Upper lobe of right lung (tissue), 1 donor: ENCODE measurements around the gene SLC23A1. TPM values are rescaled to one million over a fixed set of nuclear protein-coding genes. Genes with fewer than 3 reads are reported as not detected.
A peak's percentile ranks its signal among the peaks of the same experiment; 100 is the strongest.

Experiments used
- ATAC-seq: fragments of 200-7000 bp; cut with Tn5 transposase; one replicate; pipeline ENCODE4 v1.9.1; 2020; ENCODE audit warnings: mild to moderate bottlenecking, moderate library complexity
- DNase-seq: peaks from one replicate; pipeline ENCODE4 v3.0.0-alpha.2; 2020
- H3K27ac ChIP-seq: fragments of 200-600 bp; one replicate; pipeline ENCODE4 v1.8.0; 2022
- H3K27me3 ChIP-seq: fragments of 200-600 bp; one replicate; pipeline ENCODE4 v1.8.0; 2022; ENCODE audit warnings: mild to moderate bottlenecking
- H3K36me3 ChIP-seq: fragments of 200-600 bp; one replicate; pipeline ENCODE4 v1.8.0; 2022
- H3K4me1 ChIP-seq: fragments of 200-600 bp; one replicate; pipeline ENCODE4 v1.8.0; 2022
- H3K4me3 ChIP-seq: fragments of 200-600 bp; one replicate; pipeline ENCODE4 v1.8.0; 2022; ENCODE audit warnings: mild to moderate bottlenecking
- H3K9me3 ChIP-seq: fragments of 200-600 bp; one replicate; pipeline ENCODE4 v1.8.0; 2022
- intact Hi-C: fragments of 100-400 bp; cut with DNase I; formaldehyde crosslinking; loops from one replicate; pipeline ENCODE4 v1.11.0; 2022
- total RNA-seq: library from RNA; stranded (reverse); fragmentation: NEBNext Ultra II Directional; extraction: Animal tissue kit (Norgen Biotek cat#: 25700); gene quantifications from one replicate; pipeline ENCODE4 v1.2.1, GENCODE V29; 2021
- TF ChIP-seq, protein P1 (sequence below): fragments of 200-600 bp; IDR thresholded peaks from one replicate; pipeline ENCODE4 v1.8.0; 2022; ENCODE audit warnings: antibody characterized with exemption
- donor health status: DM: no; HTN: yes; CAD: no; lungs with severe emphysema.

SLC23A1 gene
- total RNA-seq, 1 donor from 2014 or later, result not detected

DNA sequence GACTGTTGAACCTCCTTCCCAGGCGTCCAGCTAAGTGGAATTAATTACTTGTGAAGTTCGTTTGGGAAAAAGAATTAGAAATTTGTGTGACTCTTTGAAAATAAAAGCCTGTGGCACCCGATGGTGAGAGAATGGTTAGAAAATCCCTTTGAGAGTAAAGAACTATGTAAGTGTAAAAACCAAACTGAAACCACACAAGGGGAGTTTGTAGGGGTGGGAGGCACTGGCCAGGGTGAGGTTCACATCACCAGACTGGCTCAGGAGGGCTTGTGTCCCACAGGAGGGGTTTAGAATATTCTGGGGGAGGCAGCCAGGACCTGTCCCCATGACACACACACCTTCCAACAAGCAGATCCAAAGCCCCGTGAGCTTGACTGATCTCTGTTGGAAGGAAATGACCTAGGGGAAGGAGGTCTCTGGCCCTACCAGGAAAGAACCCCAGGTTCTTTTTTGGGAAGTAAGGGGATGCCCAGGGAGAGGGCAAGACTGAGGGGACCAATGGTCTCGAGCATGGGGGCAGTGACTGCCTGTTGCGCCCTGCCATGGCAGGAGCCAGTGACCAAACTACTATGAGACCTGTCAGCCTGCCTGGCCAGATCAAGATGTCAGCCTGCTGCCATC, 16.5 kb upstream of the SLC23A1 start:
- intact Hi-C loops, result no loop called here
- Histone ChIP-seq H3K9me3 (no peaks in the 10 kb centered on the region), H3K27me3 (peaks cover 6% of the 10 kb centered on the region), H3K36me3 (no peaks in the 10 kb centered on the region), H3K4me3 (no peak overlapping the region), H3K4me1 (peaks cover 4% of the 10 kb centered on the region), H3K27ac (no peak overlapping the region)
- TF ChIP-seq, protein P1, sequence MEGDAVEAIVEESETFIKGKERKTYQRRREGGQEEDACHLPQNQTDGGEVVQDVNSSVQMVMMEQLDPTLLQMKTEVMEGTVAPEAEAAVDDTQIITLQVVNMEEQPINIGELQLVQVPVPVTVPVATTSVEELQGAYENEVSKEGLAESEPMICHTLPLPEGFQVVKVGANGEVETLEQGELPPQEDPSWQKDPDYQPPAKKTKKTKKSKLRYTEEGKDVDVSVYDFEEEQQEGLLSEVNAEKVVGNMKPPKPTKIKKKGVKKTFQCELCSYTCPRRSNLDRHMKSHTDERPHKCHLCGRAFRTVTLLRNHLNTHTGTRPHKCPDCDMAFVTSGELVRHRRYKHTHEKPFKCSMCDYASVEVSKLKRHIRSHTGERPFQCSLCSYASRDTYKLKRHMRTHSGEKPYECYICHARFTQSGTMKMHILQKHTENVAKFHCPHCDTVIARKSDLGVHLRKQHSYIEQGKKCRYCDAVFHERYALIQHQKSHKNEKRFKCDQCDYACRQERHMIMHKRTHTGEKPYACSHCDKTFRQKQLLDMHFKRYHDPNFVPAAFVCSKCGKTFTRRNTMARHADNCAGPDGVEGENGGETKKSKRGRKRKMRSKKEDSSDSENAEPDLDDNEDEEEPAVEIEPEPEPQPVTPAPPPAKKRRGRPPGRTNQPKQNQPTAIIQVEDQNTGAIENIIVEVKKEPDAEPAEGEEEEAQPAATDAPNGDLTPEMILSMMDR, result no peak
- DNase-seq (no peak), ATAC-seq (no peak)

DNA sequence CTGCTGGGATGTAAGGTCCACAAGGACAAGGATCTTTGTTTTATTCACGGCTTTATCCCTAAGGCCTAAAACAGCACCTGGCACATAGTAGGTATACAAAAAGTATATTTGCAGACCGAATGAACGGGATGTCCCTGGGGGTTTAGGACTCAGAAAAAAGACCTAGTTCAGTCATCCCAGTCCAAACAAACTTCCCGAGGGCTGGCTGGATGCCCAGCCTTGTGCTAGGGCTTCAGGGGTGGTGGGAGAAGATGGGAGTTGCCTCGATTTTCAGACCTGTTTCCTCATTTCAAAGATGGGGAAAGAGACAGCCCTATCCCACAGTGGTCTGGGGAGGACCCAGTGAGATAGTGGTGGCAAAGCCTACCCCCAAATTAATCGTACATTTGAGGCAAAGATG, 14.8 kb upstream of the SLC23A1 start:
- Histone ChIP-seq H3K4me1 (peaks cover 17% of the 10 kb centered on the region), H3K27me3 (peaks cover 19% of the 10 kb centered on the region), H3K9me3 (no peaks in the 10 kb centered on the region), H3K36me3 (no peaks in the 10 kb centered on the region), H3K4me3 (no peak overlapping the region), H3K27ac (no peak overlapping the region)
- intact Hi-C loops, result no loop called here
- TF ChIP-seq, protein P1, result no peak
- no peak for ATAC-seq
- no peak for DNase-seq

DNA sequence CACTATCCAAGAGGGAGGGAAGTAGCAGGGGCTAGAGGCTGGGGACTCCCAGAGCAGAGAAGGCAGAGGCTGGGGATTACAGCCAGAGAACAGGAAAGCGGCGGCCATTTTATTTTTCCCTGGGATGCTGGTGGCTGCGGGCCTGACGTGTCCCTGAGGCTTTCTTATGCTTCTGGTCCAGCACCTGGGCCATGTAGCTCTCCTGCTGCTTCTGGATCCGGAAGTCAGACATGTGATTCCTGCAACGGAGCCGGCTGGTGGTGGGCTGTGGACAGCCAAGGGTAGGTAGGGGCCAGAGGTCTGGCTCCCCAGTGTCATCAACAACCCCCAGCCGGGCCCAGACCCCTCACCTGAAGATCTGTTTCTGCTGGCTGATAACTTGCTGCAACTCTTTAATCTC, 13.6 kb upstream of the SLC23A1 start:
- TF ChIP-seq, protein P1, result no peak
- H3K36me3 ChIP-seq, result no peaks in the 10 kb centered on the region
- H3K9me3 ChIP-seq, result no peaks in the 10 kb centered on the region
- intact Hi-C loops, result no loop called here
- ATAC-seq, result no peak
- no peak overlapping the region for H3K4me3 ChIP-seq
- no peak overlapping the region for H3K27ac ChIP-seq
- H3K27me3 ChIP-seq, result peaks cover 19% of the 10 kb centered on the region
- DNase-seq, result no peak
- peaks cover 18% of the 10 kb centered on the region for H3K4me1 ChIP-seq

DNA sequence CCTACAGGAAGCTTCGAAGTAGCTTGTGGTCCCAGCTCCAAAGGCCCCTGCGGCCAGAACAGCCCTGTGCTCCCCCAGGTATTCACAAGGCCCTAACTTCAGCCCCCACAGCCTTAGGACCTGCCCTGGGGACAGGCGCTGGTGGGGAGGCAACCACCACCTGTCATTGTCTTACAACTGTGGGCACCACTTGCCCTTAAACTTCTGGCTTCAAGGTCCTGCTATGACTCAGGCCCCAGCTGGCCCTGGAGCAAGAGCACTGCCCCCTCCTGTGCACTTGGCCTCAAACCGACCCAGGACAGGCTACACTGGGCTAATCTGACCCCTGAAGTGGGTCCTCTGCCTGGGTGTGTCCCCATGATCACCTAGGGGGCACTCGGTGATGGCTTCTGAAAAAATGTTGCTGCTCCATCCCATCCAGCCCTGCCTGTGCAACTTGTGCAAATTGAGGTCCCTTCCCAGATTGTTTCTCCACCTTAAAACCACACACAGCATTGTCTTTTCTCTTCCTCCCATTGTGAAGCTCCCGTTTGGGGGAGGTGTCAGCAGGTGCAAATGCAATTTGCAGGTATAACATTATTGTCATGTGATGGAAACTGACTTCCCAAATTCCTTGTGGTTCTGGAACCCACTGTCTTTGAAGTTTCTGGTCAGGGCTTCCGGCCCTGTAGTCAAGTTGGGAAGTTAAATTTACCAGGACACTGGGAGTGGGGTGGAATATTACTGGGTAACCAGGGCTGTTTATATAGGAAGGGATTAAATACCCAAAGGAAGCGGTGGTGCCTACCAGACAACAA, 12.9 kb upstream of the SLC23A1 start:
- H3K4me1 ChIP-seq, result peaks cover 18% of the 10 kb centered on the region
- no peak overlapping the region for H3K4me3 ChIP-seq
- no peaks in the 10 kb centered on the region for H3K36me3 ChIP-seq
- no peak for DNase-seq
- intact Hi-C loops, result no loop called here
- H3K27ac ChIP-seq, result no peak overlapping the region
- H3K9me3 ChIP-seq, result no peaks in the 10 kb centered on the region
- peaks cover 19% of the 10 kb centered on the region for H3K27me3 ChIP-seq
- TF ChIP-seq, protein P1, result no peak
- ATAC-seq, result no peak

DNA sequence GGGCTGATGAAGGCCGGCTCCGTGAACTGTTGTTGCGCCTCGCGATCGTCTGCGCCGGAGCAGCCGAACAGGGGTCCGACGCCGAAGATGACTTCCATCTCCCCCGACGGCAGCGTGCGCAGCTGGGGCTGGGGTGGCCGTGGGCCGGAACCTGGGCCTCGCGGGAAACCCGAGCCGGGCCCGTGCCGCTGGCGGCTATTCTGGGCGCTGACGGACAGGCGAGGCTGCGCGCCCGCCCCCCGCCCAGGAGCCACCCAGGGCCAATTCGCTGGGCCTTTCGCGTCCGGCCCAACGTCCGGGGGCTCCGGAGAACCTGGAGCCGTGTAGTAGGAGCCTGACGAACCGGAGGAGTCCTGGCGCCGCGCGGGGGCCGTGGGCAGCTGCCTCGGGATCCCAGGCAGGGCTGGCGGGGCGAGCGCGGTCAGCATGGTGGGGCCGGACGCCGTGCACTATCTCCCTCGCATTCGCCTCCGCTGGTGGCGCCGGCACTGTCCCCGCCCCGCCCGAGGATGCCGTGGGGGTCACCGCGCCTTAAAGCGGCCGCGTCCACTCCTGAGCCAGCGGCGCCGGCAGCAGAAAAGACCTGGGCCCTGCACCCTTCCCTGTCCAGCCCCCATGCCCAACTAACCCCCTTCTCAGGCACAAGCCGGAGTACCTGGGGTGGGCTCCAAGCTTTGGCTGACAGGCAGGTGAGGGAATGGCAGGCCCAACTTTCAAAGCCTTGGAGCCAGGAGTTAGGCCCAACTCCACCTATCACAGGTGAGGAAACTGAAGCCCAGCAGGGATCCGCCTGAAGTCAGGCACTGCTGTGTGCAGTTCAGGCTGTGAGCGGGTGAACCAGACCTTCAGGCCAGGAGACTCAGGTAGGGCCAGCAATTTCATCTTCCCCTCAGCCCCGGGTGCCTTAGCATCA, 11.8 kb upstream of the SLC23A1 start, which contains the start of gene PROB1:
Gene PROB1, minus strand, starts transcription at position 451 of the 913 bp plus-strand sequence. Its CDS starts 23 bp downstream, at position 428.
- intact Hi-C loops, result no loop called here
- no peak within 1 kb of the TSS for H3K27ac ChIP-seq
- H3K27me3 ChIP-seq, result peaks cover 19% of the 10 kb centered on the region
- peaks cover 18% of the 10 kb centered on the region for H3K4me1 ChIP-seq
- H3K36me3 ChIP-seq, result no peaks in the 10 kb centered on the region
- peak; percentile 7 for ATAC-seq
- DNase-seq, result no peak
- TF ChIP-seq, protein P1, result no peak
- peak within 1 kb of the TSS; percentile 58 for H3K4me3 ChIP-seq
- no peaks in the 10 kb centered on the region for H3K9me3 ChIP-seq
